OCI-LY3 (cell line): ENCODE data around the gene SESN1.

Source experiments
- EZH2phosphoT487 ChIP-seq: fragments of 200-600 bp; shearing (Covaris generic); IDR thresholded peaks from 2 replicates; pipeline ENCODE4 v1.6.1; 2018; ENCODE audit warnings: antibody characterized with exemption, mixed run types, low read depth
- TF ChIP-seq, protein P1 (sequence below): fragments of 200-600, 300-600 bp; sonication (generic); IDR thresholded peaks from 2 replicates; pipeline ENCODE4 v1.5.1; 2014; ENCODE audit warnings: antibody characterized with exemption, low read length, low read depth

DNA sequence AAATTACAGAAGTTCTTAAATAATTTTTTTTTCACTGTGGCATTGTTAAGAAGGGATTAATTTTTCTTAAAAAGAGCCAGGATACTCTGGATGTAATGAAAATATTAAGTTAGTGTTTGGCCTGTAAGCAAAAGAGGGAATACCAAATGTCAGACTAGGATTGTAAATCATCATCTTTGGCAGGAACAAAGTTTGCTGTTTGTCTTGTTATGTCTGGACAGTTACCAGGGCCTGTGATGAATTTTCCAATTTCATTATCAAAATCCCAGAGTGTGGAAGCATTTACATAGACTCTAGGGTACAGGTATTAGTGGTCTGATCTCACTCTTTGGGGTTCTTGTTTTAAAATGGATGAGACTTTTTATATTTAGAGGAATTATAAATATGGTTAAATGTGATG lies 26.8 kb upstream of the SESN1 start:
- TF ChIP-seq, protein P1, sequence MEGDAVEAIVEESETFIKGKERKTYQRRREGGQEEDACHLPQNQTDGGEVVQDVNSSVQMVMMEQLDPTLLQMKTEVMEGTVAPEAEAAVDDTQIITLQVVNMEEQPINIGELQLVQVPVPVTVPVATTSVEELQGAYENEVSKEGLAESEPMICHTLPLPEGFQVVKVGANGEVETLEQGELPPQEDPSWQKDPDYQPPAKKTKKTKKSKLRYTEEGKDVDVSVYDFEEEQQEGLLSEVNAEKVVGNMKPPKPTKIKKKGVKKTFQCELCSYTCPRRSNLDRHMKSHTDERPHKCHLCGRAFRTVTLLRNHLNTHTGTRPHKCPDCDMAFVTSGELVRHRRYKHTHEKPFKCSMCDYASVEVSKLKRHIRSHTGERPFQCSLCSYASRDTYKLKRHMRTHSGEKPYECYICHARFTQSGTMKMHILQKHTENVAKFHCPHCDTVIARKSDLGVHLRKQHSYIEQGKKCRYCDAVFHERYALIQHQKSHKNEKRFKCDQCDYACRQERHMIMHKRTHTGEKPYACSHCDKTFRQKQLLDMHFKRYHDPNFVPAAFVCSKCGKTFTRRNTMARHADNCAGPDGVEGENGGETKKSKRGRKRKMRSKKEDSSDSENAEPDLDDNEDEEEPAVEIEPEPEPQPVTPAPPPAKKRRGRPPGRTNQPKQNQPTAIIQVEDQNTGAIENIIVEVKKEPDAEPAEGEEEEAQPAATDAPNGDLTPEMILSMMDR = no peak
- no peak for TF ChIP-seq EZH2phosphoT487
